Raji (cell line): ENCODE results near the gene MEF2B.
A peak's percentile ranks its signal among the peaks of the same experiment; 100 is the strongest.

ENCODE experiments used
- POLR2A ChIP-seq: IDR thresholded peaks from 2 replicates; pipeline ENCODE4 v1.6.1; 2011; ENCODE audit warnings: low read depth, low read length, control low read depth; ENCODE audit not compliant: insufficient read depth

The MEF2B gene

GRCh38 chr19:19146865-19147264, 23.2 kb downstream of the MEF2B start:
- no peak for TF ChIP-seq POLR2A

GRCh38 chr19:19145684-19146608, 24.1 kb downstream of the MEF2B start:
- no peak for TF ChIP-seq POLR2A

GRCh38 chr19:19145281-19145680, 24.8 kb downstream of the MEF2B start:
- TF ChIP-seq POLR2A = no peak

- TF ChIP-seq POLR2A = no peak
Observed at GRCh38 chr19:19142347-19142746, 27.7 kb downstream of the MEF2B start.

GRCh38 chr19:19140476-19140875, 29.6 kb downstream of the MEF2B start:
- TF ChIP-seq POLR2A = no peak

- TF ChIP-seq POLR2A = no peak
Observed at GRCh38 chr19:19139876-19140229, 30.2 kb downstream of the MEF2B start.

GRCh38 chr19:19138109-19138981, 31.7 kb downstream of the MEF2B start, which contains the start of gene TMEM161A:
TMEM161A (minus strand) TSS chr19:19138478; CDS start chr19:19138428, 50 bp downstream.
- TF ChIP-seq POLR2A = peak; percentile 91

GRCh38 chr19:19137556-19138108, 32.4 kb downstream of the MEF2B start:
- TF ChIP-seq POLR2A = no peak

- no peak for TF ChIP-seq POLR2A
Observed at GRCh38 chr19:19134687-19135158, 35.3 kb downstream of the MEF2B start.

- TF ChIP-seq POLR2A = no peak
Observed at GRCh38 chr19:19133985-19134384, 36.1 kb downstream of the MEF2B start.

- TF ChIP-seq POLR2A = no peak
Observed at GRCh38 chr19:19132912-19133311, 37.2 kb downstream of the MEF2B start.

- TF ChIP-seq POLR2A = no peak
Observed at GRCh38 chr19:19131989-19132388, 38.1 kb downstream of the MEF2B start.

- TF ChIP-seq POLR2A = no peak
Observed at GRCh38 chr19:19126102-19126501, 44.0 kb downstream of the MEF2B start.

GRCh38 chr19:19123386-19123785, 46.7 kb downstream of the MEF2B start:
- TF ChIP-seq POLR2A = no peak

- TF ChIP-seq POLR2A = no peak
Observed at GRCh38 chr19:19122902-19123301, 47.2 kb downstream of the MEF2B start.
